Measurements from ENCODE around the gene SHISA8.
"Not testable (repeated sequence)": the region's sequence is repeated elsewhere in the genome, so short reads cannot be mapped to it uniquely, and the experiment has no call there.

Gene SHISA8

GRCh38 chr22:41915035-41915785 lies at the start of gene SHISA8:
TSS of gene SHISA8 (minus strand) at chr22:41915074. CDS start at chr22:41914667, 407 bp downstream.
- DNase-seq (ENCODE audit: low read depth, low spot score): no peak

- no peak for DNase-seq (ENCODE audit: low read depth, low spot score)
Observed at GRCh38 chr22:41964112-41964491, 49.2 kb upstream of the SHISA8 start.

- DNase-seq (ENCODE audit: low read depth, low spot score): no peak
Observed at GRCh38 chr22:41963453-41964111, 48.7 kb upstream of the SHISA8 start.

- no peak for DNase-seq (ENCODE audit: low read depth, low spot score)
Observed at GRCh38 chr22:41957941-41958556, 43.2 kb upstream of the SHISA8 start.

DNA sequence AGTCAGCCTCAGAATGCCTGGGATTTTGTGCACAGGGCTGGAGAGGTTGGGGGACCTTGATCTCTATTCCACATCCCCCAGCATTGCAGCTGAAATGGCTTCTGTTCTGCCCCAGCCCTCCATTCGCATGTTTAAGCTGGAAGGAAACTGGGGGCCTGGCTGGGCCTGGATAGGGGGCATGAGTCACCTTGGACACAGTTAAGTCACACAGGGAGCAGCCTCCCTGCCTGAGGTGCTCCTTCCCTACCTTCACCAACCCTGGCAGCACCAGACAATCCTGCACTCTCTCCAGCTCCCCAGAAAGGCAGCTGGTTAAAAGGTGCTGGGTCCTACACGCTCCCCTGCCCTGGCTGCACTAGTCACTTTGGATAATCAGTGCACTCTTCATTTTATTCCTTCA lies 37.8 kb upstream of the SHISA8 start:
- no peak for DNase-seq (ENCODE audit: low read depth, low spot score)

DNA sequence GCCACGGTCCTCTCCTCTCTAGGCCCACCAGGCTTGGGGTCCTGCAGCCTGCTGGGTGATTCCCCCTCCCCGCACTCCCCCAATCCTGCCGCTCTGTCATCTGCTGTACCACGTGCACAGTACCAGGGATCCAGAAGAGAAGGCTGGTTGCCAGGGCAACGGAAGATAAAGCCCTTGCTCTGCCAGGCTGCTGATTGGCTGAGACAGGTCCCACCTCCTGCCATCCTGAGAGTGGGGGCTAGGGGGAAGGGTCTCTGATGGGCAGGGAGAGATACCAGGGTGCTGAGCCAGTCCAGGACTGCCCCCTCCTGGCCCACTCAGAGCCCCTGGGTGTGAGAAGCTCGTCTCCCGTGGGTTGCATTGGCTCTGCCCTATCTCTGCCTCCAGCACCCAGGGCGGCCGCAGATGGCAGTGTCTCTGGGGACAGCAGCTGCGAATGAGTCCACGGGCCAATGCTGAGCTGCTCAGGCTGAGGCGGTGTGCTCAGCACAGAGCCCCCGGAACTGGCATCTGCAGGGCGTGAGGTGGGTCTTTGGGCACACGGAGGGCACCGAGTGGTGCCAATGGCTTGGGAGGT lies 37.1 kb upstream of the SHISA8 start, which contains the start of gene SMIM45:
TSS of gene SMIM45 (plus strand) at position 253 of the 577 bp plus-strand sequence.
- DNase-seq (ENCODE audit: low read depth, low spot score): no peak

DNA sequence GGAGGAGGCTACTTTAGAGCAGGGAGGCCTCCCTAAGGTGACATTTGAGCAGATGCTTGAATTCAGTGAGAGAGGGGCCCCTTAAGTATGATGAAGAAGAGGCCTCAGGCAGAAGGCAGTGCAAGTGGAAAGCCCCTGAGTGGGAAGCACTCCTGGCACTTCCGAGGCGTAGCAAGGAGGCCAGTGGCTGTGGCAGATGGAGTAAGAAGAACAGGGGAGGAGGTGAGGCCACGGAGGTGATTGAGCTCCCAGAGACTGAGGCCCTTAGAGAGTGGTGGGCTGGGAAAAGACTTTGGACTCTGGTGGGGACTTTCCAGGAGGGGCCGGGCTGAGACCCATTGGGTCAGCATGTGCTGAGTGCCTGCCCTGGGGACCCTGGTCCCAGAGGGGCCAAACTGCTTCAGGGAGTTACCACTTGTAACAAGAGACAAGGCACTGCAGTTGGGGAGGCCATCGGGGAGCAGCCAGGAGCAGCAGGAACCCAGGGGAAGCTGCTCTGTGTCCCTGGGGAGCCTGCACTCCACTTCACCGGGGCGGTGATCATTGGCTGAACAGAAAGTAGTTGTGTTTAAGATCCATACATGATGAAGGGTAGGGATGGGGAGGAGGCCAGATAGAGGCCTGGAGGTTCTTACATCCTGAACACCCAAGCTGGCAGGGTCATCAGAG lies 34.6 kb upstream of the SHISA8 start:
- DNase-seq (ENCODE audit: low read depth, low spot score): no peak

GRCh38 chr22:41948928-41949296 lies 34.0 kb upstream of the SHISA8 start:
- DNase-seq (ENCODE audit: low read depth, low spot score): not testable (repeated sequence)

DNA sequence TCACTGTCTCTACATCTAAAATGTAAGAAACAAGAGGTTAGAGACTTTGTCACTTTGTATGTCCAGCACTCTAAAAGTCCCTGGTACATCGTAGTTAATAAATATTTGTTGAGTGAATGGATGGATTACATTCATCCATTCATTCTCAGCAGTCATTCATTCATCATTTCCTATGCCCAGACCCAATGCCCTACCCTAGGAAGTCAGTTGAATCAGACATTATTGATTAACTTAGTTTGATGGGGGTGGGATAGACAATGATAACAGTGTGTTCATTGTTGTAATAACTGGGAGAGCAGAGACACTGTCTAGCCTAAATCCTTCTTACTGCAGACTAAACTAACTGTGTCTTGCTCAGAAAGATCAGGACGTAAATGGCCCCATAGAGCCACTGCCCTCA lies 33.3 kb upstream of the SHISA8 start:
- no peak for DNase-seq (ENCODE audit: low read depth, low spot score)

GRCh38 chr22:41947424-41948080 lies 32.7 kb upstream of the SHISA8 start:
- DNase-seq (ENCODE audit: low read depth, low spot score): no peak

GRCh38 chr22:41946629-41947423 lies 32.0 kb upstream of the SHISA8 start, which contains the start of gene CENPM:
TSS of gene CENPM (minus strand) at chr22:41947152. CDS start at chr22:41947076, 76 bp downstream.
- DNase-seq (ENCODE audit: low read depth, low spot score): peak; percentile 82

GRCh38 chr22:41943661-41944209 lies 28.9 kb upstream of the SHISA8 start:
- DNase-seq (ENCODE audit: low read depth, low spot score): no peak

GRCh38 chr22:41940832-41941765 lies 26.2 kb upstream of the SHISA8 start:
- DNase-seq (ENCODE audit: low read depth, low spot score): no peak

DNA sequence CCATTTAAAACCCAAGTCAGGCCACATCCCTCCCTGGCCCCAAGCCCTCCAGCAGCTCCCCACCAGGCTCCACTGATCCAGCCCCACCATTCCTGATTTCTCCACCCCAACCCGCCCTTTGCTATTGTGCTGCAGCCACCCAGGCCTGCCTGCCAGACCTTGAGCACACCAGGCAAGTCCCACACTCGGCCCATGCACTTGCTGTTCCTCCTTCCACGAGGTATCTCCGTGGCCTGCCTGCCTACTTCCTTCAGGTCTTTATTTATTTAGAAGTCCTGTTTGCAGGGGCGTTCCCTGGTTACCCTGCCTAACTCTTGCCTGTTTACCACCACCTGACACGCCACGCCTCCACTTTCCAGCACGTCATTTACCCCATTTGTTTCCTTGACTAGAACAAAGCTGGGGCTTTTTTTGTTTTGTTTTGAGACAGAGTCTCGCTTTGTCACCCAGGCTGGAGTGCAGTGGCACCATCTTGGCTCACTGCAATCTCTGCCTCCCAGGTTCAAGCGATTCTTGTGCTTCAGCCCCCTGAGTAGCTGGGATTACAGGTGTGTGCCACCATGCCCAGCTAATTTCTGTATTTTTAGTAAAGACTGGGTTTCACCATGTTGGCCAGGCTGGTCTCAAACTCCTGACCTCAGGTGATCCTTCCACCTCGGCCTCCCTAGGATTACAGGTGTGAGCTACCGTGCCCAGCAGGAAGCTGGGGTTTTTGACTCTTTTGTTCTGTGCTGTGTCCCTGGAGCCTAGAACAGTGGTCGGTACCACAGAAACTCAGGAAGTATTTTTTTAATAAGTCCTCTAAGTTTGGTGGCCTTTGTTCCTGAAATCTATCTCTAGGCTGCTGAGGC lies 25.3 kb upstream of the SHISA8 start:
- no peak for DNase-seq (ENCODE audit: low read depth, low spot score)

DNA sequence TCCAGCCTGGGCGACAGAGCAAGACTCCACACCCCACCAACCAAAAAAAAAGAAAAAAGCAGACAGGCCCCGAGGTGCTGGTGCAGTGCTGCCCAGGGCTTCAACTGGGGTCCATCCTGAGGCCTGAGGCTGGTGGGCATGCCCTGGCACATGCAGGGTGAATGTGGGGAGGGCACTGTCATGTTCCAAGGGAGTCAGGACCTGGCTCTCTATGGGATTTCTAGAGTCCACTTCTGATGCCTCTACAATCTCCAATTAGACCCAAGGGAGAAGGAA lies 22.0 kb upstream of the SHISA8 start:
- DNase-seq (ENCODE audit: low read depth, low spot score): no peak

DNA sequence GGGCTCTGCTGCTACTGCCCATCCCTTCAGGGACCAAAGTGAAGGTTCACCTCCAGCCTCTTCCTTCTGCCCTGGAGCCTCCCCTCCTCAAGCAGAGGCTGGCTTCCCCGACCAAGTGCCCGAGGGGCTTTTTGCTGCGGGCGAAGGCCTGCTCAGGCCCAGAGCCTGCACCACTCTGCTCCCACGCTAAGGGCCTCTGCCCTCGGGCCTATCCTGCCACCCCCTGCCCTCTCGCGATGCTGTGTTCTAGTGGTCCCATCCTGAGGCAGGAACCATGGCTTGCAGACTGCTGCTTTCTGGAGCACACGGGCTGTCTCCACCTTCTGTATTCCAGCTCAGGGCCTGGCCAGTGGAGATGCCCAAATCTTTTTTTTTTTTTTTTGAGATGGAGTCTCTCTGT lies 20.6 kb upstream of the SHISA8 start:
- no peak for DNase-seq (ENCODE audit: low read depth, low spot score)

DNA sequence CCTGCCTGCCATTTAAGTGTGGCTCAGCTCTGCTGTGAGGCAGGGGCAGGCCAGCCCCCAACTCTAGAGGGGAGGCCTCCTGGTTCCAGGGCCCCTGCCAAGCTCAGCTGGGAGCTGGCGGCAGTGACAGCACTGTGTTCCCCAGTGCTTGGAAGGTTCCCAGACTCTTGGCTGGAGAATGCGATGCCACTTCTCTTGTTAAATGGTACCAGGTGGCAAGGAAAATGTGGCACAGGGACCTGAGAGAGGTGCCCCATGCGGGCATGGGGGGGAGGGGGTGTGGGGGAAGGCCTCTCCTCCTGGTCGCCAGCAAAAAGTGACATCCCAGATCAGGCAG lies 20.1 kb upstream of the SHISA8 start:
- DNase-seq (ENCODE audit: low read depth, low spot score): no peak

DNA sequence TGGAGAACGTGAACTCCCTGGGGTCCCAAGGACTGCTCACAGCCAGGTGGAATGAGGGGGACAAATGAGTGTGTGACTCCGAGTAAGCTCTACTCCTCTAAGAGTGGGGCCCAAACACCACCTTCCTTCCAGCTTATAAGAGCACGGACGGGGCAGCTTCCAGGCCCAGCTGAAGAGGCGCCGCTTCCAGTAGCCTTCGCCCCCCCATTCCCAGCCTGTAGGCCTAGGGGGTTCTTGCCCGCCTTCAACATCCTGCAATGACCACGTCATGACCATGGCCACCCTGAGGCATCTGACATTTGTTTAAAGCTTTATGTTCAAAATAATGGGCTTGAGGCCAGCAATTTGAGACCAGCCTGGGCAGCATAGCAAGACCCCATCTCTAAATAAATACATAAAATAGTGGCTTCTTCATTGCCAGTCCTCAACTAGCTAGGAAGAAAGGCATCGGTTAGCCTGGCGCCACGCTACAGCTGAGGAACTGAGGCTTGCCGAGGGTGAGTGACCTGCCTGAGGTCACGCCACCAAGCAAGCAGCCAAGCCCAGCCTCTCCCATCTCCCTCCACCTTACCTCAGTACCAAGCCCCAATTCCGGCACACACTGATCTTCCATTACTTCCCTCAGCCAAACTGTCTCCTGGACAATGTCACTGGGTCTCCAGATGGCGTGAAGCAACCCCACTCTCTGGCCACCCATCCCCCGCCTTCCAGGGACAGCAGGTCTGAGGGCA lies 19.6 kb upstream of the SHISA8 start:
- no peak for DNase-seq (ENCODE audit: low read depth, low spot score)

Measured in smooth muscle cell of the brain vasculature (primary cell).